Hepatocyte (in vitro differentiated cells): ENCODE data around the gene SNAPC5. TPM values are rescaled to one million over a fixed set of nuclear protein-coding genes. Genes with fewer than 3 reads are reported as not detected.

Experiments used
- DNase-seq: peaks from one replicate; pipeline ENCODE4 v3.0.0-alpha.2; 2016; ENCODE audit warnings: low spot score
- H2AFZ ChIP-seq: fragments of 200-600 bp; sonication (generic); 2 replicates; pipeline ENCODE4 v1.6.0; 2016; ENCODE audit warnings: antibody characterized with exemption, mild to moderate bottlenecking
- H3K27ac ChIP-seq: fragments of 200-600 bp; sonication (generic); 2 replicates; pipeline ENCODE4 v1.5.1; 2016; ENCODE audit warnings: mild to moderate bottlenecking
- H3K27me3 ChIP-seq: fragments of 200-600 bp; sonication (generic); 2 replicates; pipeline ENCODE4 v1.6.1; 2016
- H3K36me3 ChIP-seq: fragments of 200-600 bp; sonication (generic); replicated peaks from 2 replicates; pipeline ENCODE4 v1.5.1; 2016; ENCODE audit warnings: low read depth; ENCODE audit not compliant: insufficient read depth
- H3K4me1 ChIP-seq: fragments of 200-600 bp; sonication (generic); 2 replicates; pipeline ENCODE4 v1.5.1; 2016; ENCODE audit warnings: mild to moderate bottlenecking, moderate library complexity; ENCODE audit not compliant: insufficient read depth
- H3K4me2 ChIP-seq: fragments of 200-600 bp; sonication (generic); 2 replicates; pipeline ENCODE4 v1.6.0; 2016
- H3K4me3 ChIP-seq: fragments of 200-600 bp; sonication (generic); 2 replicates; pipeline ENCODE4 v1.5.1; 2016; ENCODE audit warnings: mild to moderate bottlenecking
- H3K79me2 ChIP-seq: fragments of 200-600 bp; sonication (generic); 2 replicates; pipeline ENCODE4 v1.6.0; 2017; ENCODE audit warnings: mild to moderate bottlenecking
- H3K9me2 ChIP-seq: fragments of 200-600 bp; sonication (generic); replicated peaks from 2 replicates; pipeline ENCODE4 v1.6.0; 2017; ENCODE audit warnings: mild to moderate bottlenecking; ENCODE audit not compliant: insufficient read depth
- H3K9me3 ChIP-seq: fragments of 200-600 bp; sonication (generic); 2 replicates; pipeline ENCODE4 v1.5.1; 2016; ENCODE audit warnings: low read depth, mild to moderate bottlenecking
- H4K20me1 ChIP-seq: fragments of 200-600 bp; sonication (generic); 2 replicates; pipeline ENCODE4 v1.6.0; 2016; ENCODE audit warnings: mild to moderate bottlenecking; ENCODE audit not compliant: insufficient read depth, poor library complexity, severe bottlenecking
- CTCF ChIP-seq: fragments of 200-600 bp; sonication (generic); IDR thresholded peaks from 2 replicates; pipeline ENCODE4 v1.5.1; 2016; ENCODE audit warnings: antibody characterized with exemption, mild to moderate bottlenecking; ENCODE audit not compliant: poor library complexity
- EZH2 ChIP-seq: fragments of 200-600 bp; sonication (generic); IDR thresholded peaks from 2 replicates; pipeline ENCODE4 v1.6.1; 2016; ENCODE audit warnings: antibody characterized with exemption, mild to moderate bottlenecking, borderline replicate concordance
- EZH2phosphoT487 ChIP-seq: fragments of 200-600 bp; sonication (generic); IDR thresholded peaks from one replicate; pipeline ENCODE4 v1.6.1; 2018; ENCODE audit warnings: antibody characterized with exemption, mild to moderate bottlenecking, low read depth, moderate library complexity; ENCODE audit not compliant: unreplicated experiment, severe bottlenecking
- WGBS: methylation state at CpG from one replicate; pipeline ENCODE4 v1.1.6; 2016; ENCODE audit warnings: low lambda C conversion rate; ENCODE audit errors: missing lambda C conversion rate; 5-methylcytosine and 5-hydroxymethylcytosine counted together
- polyA plus RNA-seq: library from polyadenylated mRNA; unstranded; fragments of >200 nt; fragmentation: Nextera tagmentation; extraction: Ambion mirVana; gene quantifications from 2 replicates; pipeline ENCODE4 v1.2.1, GENCODE V29; 2016
- total RNA-seq: library from RNA; depleted of rRNA; stranded (reverse); fragments of >200 nt; gene quantifications from 2 replicates; pipeline ENCODE4 v1.2.3, GENCODE V29; 2014

Gene SNAPC5
- 23.2 and 30.9 TPM in 2 replicates for total RNA-seq
- 27.6 and 36.6 TPM in 2 replicates for polyA plus RNA-seq

DNA sequence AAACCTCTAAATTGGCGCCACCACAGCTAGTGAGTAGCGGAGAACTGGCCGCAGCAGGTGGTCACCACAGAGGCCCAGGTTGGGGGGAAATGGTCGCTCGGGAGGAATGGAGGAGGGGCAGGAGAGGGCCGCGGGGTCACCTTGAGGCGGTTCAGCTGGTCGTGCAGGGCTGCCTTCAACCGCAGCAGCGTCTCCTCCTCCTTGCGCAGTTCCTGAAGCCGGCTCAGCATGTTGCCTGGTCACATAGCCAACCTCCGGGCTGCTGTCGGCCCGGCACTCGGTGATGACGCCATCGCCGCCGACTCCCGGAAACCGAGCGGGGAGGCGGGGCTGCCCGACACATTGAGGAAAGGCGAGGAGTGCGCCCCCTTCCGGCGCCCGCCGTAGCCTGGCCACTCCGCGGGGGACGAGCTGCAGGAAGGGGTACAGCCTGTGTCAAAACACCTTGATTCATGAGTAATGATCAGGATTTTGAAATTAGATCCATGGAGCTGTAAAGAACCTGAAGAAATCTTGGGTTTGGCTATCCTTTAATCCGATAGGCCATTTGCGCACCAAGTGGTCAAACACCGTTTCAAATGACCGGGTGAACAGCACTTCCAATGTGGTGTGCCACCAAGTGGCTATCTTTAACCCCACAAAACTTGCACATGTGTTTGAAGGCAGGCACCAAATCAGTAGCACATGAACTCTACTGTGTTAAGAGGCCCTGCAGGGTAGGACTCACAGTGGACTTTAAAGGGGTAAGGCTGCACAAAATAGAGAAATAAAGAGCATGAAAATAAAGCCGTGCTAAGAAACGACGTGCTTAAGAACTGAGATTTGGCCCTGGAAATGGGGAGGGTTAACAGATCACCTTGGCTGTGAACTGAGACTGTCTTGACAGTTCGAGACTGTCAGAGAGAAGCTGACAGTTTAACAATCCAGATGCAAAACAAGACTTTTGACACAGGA, at the start of gene SNAPC5:
Gene SNAPC5 (minus strand): TSS at position 261 of the 954 bp plus-strand sequence. CDS start 31 bp downstream, at position 230.
- H3K4me3 ChIP-seq, result peak within 1 kb of the TSS; percentile 87
- WGBS, result 13% methylated on average over 43 of the region's 43 CpGs
- peaks cover 55% of the 10 kb centered on the region for H3K79me2 ChIP-seq
- peaks cover 19% of the 10 kb centered on the region for H3K4me1 ChIP-seq
- no peaks in the 10 kb centered on the region for H3K9me2 ChIP-seq
- no peak for TF ChIP-seq EZH2
- TF ChIP-seq CTCF, result peak; percentile 96
- no peak for TF ChIP-seq EZH2phosphoT487
- H3K9me3 ChIP-seq, result no peaks in the 10 kb centered on the region
- peaks cover 11% of the 10 kb centered on the region for H3K36me3 ChIP-seq
- peak; percentile 98 for DNase-seq
- peak within 1 kb of the TSS; percentile 95 for H3K27ac ChIP-seq
- peak within 1 kb of the TSS; percentile 65 for H2AFZ ChIP-seq
- no peaks in the 10 kb centered on the region for H3K27me3 ChIP-seq
- H4K20me1 ChIP-seq, result peaks cover 15% of the 10 kb centered on the region
- H3K4me2 ChIP-seq, result peak within 1 kb of the TSS; percentile 96

- H3K4me1 ChIP-seq, result no peaks in the 10 kb centered on the region
- no peaks in the 10 kb centered on the region for H3K9me2 ChIP-seq
- no peaks in the 10 kb centered on the region for H3K9me3 ChIP-seq
- no peaks in the 10 kb centered on the region for H3K27me3 ChIP-seq
- no peak overlapping the region for H2AFZ ChIP-seq
- no peak for TF ChIP-seq EZH2phosphoT487
- no peak for TF ChIP-seq EZH2
- no peak for TF ChIP-seq CTCF
- no peak for DNase-seq
- H4K20me1 ChIP-seq, result no peaks in the 10 kb centered on the region
- no peak overlapping the region for H3K4me3 ChIP-seq
- H3K79me2 ChIP-seq, result no peaks in the 10 kb centered on the region
- H3K36me3 ChIP-seq, result no peaks in the 10 kb centered on the region
- no peak overlapping the region for H3K4me2 ChIP-seq
- WGBS, result 90% methylated on average over 1 of the region's 1 CpG
- no peak overlapping the region for H3K27ac ChIP-seq
These were observed 47.7 kb upstream of the SNAPC5 start for GRCh38 chr15:66545255-66545654.

- WGBS, result over 99% methylated on average over 4 of the region's 4 CpGs
- no peaks in the 10 kb centered on the region for H3K9me3 ChIP-seq
- no peaks in the 10 kb centered on the region for H4K20me1 ChIP-seq
- H3K79me2 ChIP-seq, result no peaks in the 10 kb centered on the region
- H3K9me2 ChIP-seq, result no peaks in the 10 kb centered on the region
- H2AFZ ChIP-seq, result no peak overlapping the region
- no peak for DNase-seq
- no peaks in the 10 kb centered on the region for H3K27me3 ChIP-seq
- no peak overlapping the region for H3K4me2 ChIP-seq
- no peaks in the 10 kb centered on the region for H3K4me1 ChIP-seq
- H3K4me3 ChIP-seq, result no peak overlapping the region
- no peak overlapping the region for H3K27ac ChIP-seq
- no peaks in the 10 kb centered on the region for H3K36me3 ChIP-seq
- no peak for TF ChIP-seq EZH2
- TF ChIP-seq CTCF, result no peak
- no peak for TF ChIP-seq EZH2phosphoT487
These were observed 45.3 kb upstream of the SNAPC5 start for GRCh38 chr15:66542896-66543295.
